Uterus (tissue), 4 donors: ENCODE results near the gene CLHC1. TPM values are rescaled to one million over a fixed set of nuclear protein-coding genes. Genes with fewer than 3 reads are reported as not detected.
"Not testable (repeated sequence)": the region's sequence is repeated elsewhere in the genome, so short reads cannot be mapped to it uniquely, and the experiment has no call there.

Experiments
- DNase-seq, 2 donors: peaks; one replicate each; pipeline ENCODE4 v3.0.0-alpha.2; 2019 to 2020
- H3K27ac ChIP-seq, 2 donors: fragments of 200-600 bp; sonication (generic); 1 replicate in 1 of 2; 2 replicates in 1 of 2; pipeline ENCODE4 v1.5.1; 2016 to 2018
- H3K27me3 ChIP-seq, 2 donors: fragments of 200-600 bp; sonication (generic); one replicate each; pipeline ENCODE4 v1.5.1; 2018 to 2019; ENCODE audit warnings: control low read depth in 1 of 2
- H3K36me3 ChIP-seq, 2 donors: fragments of 200-600 bp; sonication (generic); one replicate each; pipeline ENCODE4 v1.5.1; 2019; ENCODE audit warnings: control low read depth in 1 of 2
- H3K4me1 ChIP-seq, 2 donors: fragments of 200-600 bp; sonication (generic); one replicate each; pipeline ENCODE4 v1.5.1; 2018 to 2019; ENCODE audit warnings: control low read depth in 1 of 2
- H3K4me3 ChIP-seq, 2 donors: fragments of 200-600 bp; sonication (generic); 1 replicate in 1 of 2; 2 replicates in 1 of 2; pipeline ENCODE4 v1.5.1; 2018 to 2019; ENCODE audit warnings: mild to moderate bottlenecking in 1 of 2
- H3K9me3 ChIP-seq, 2 donors: fragments of 200-600 bp; sonication (generic); one replicate each; pipeline ENCODE4 v1.5.1; 2019; ENCODE audit warnings: control low read depth in 1 of 2
- POLR2A ChIP-seq, 2 donors: fragments of 450-650 bp; IDR thresholded peaks; one replicate each; pipeline ENCODE4 v1.6.1; 2016; ENCODE audit warnings: antibody characterized with exemption in 2 of 2, mild to moderate bottlenecking in 1 of 2, moderate library complexity in 1 of 2
- intact Hi-C: fragments of 100-400 bp; cut with DNase I; formaldehyde crosslinking; loops from one replicate; pipeline ENCODE4 v1.15.1; 2023; ENCODE audit warnings: low total_unique reads
- total RNA-seq, 4 donors: library from RNA; depleted of rRNA in 3 of 4; stranded (reverse); fragments of >200 nt in 3 of 4; gene quantifications; one replicate each; pipeline versions ENCODE4 v1.1.0 to v1.2.4, GENCODE V29; 2014 to 2023
- TF ChIP-seq, protein P1 (sequence below), 4 experiments: fragments of 200-600 bp in 2 of 4; fragments of 450-650 bp in 2 of 4; sonication (generic) in 2 of 4; IDR thresholded peaks; one replicate each; pipeline ENCODE4 v1.5.1; 2016 to 2019; ENCODE audit warnings: antibody characterized with exemption in 4 of 4, mild to moderate bottlenecking in 2 of 4, moderate library complexity in 1 of 4
- donor health status: DM: yes; HTN: yes; CAD: no.

CLHC1 gene
- total RNA-seq, 4 donors from 2014 or later: 0.51 to 52.7 (median 13.2) TPM

DNA sequence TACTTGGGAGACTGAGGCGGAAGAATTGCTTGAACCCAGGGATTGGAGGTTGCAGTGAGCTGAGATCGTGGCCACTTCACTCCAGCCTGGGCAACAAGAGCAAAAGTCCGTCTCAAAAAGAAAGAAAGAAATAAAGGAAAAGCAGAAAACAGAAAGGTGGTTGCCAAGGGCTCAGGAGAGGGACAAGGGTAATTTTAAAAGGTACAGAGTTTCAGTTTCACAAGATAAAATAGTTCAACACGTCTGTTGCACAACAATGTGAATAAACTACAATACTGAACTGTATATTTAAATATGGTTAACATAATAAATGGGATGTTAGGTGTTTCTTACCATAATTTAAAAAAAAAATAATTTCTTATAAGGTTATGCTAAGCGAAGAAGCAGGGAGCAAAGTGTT is 13.3 kb upstream of the CLHC1 start:
- H3K9me3 ChIP-seq: no peaks in the 10 kb centered on the region
- intact Hi-C loops: no loop called here
- no peaks in the 10 kb centered on the region for H3K27me3 ChIP-seq
- TF ChIP-seq, protein P1, sequence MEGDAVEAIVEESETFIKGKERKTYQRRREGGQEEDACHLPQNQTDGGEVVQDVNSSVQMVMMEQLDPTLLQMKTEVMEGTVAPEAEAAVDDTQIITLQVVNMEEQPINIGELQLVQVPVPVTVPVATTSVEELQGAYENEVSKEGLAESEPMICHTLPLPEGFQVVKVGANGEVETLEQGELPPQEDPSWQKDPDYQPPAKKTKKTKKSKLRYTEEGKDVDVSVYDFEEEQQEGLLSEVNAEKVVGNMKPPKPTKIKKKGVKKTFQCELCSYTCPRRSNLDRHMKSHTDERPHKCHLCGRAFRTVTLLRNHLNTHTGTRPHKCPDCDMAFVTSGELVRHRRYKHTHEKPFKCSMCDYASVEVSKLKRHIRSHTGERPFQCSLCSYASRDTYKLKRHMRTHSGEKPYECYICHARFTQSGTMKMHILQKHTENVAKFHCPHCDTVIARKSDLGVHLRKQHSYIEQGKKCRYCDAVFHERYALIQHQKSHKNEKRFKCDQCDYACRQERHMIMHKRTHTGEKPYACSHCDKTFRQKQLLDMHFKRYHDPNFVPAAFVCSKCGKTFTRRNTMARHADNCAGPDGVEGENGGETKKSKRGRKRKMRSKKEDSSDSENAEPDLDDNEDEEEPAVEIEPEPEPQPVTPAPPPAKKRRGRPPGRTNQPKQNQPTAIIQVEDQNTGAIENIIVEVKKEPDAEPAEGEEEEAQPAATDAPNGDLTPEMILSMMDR (IDR thresholded peaks at IDR 0.05): no peak
- no peak for TF ChIP-seq POLR2A (IDR thresholded peaks at IDR 0.05)
- no peaks in the 10 kb centered on the region for H3K36me3 ChIP-seq
- no peak overlapping the region for H3K4me3 ChIP-seq
- H3K4me1 ChIP-seq: no peaks in the 10 kb centered on the region
- no peak overlapping the region for H3K27ac ChIP-seq
- no peak for DNase-seq

DNA sequence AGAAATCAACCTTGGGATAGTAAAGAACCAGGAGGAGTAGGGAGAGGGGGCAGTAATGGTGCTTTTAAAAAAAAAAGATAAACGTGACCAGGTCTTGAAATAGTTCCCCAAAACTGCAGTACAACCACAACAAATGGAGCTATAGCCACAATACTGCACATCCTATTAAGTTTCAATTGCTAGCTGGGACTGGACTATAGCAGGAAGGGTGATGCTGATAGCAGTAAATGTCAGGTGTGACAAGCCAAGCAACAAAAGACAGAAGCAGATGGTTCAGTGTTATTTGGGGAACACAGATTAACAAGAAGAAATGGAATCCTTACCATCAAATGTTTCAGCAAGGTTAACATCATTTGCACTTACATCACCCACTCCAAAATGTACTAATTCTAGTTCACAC is 10.5 kb upstream of the CLHC1 start:
- H3K27me3 ChIP-seq: no peaks in the 10 kb centered on the region
- no peaks in the 10 kb centered on the region for H3K4me1 ChIP-seq
- no peak for DNase-seq
- H3K9me3 ChIP-seq: no peaks in the 10 kb centered on the region
- no peak overlapping the region for H3K27ac ChIP-seq
- H3K4me3 ChIP-seq: no peak overlapping the region
- H3K36me3 ChIP-seq: no peaks in the 10 kb centered on the region
- TF ChIP-seq, protein P1 (IDR thresholded peaks at IDR 0.05): no peak
- TF ChIP-seq POLR2A (IDR thresholded peaks at IDR 0.05): no peak
- intact Hi-C loops: no loop called here

GRCh38 chr2:55241582-55241981 is 9.5 kb upstream of the CLHC1 start:
- H3K27me3 ChIP-seq, DNase-seq, intact Hi-C loops, H3K36me3 ChIP-seq, H3K4me1 ChIP-seq, H3K4me3 ChIP-seq, H3K27ac ChIP-seq, H3K9me3 ChIP-seq: not testable (repeated sequence)

- Histone ChIP-seq H3K27me3 (no peaks in the 10 kb centered on the region), H3K27ac (no peak overlapping the region), H3K4me1 (no peaks in the 10 kb centered on the region), H3K9me3 (no peaks in the 10 kb centered on the region), H3K4me3 (no peak overlapping the region), H3K36me3 (no peaks in the 10 kb centered on the region)
- intact Hi-C loops: no loop called here
- DNase-seq: no peak
- TF ChIP-seq, protein P1 (IDR thresholded peaks at IDR 0.05): no peak
- TF ChIP-seq POLR2A (IDR thresholded peaks at IDR 0.05): no peak
Observed at GRCh38 chr2:55239656-55240222, 7.6 kb upstream of the CLHC1 start.

- H3K36me3 ChIP-seq: no peaks in the 10 kb centered on the region
- H3K4me3 ChIP-seq: no peak overlapping the region
- TF ChIP-seq POLR2A (IDR thresholded peaks at IDR 0.05): no peak
- TF ChIP-seq, protein P1 (IDR thresholded peaks at IDR 0.05): no peak
- H3K27ac ChIP-seq: no peak overlapping the region
- intact Hi-C loops: no loop called here
- H3K4me1 ChIP-seq: peaks cover 4 to 5% of the 10 kb centered on the region in 2 donors
- H3K9me3 ChIP-seq: no peaks in the 10 kb centered on the region
- no peak for DNase-seq
- no peaks in the 10 kb centered on the region for H3K27me3 ChIP-seq
Observed at GRCh38 chr2:55236992-55237543, 5.0 kb upstream of the CLHC1 start.
